ENCODE data around the gene NIFK. TPM values are rescaled to one million over a fixed set of nuclear protein-coding genes. Genes with fewer than 3 reads are reported as not detected.

NIFK gene
- 59.5 to 75.2 TPM (median 67.8 TPM) in 5 replicates for total RNA-seq (2022; extraction: Qiagen RNA extraction)

GRCh38 chr2:121736462-121737336, at the start of gene NIFK:
Gene NIFK, minus strand, starts transcription at chr2:121736875. Its CDS starts 25 bp downstream, at chr2:121736850.

GRCh38 chr2:121755237-121756111, 18.8 kb upstream of the NIFK start, which contains the start of gene TSN:
Gene TSN, plus strand, starts transcription at chr2:121755651. Its CDS starts 129 bp downstream, at chr2:121755780.

Other genes starting within 250 kb of the NIFK start
- not detected in 5 replicates for gene RNU4ATAC, start 206.0 kb downstream of the NIFK start, total RNA-seq (2022; extraction: Qiagen RNA extraction)
- 15.2 to 19.3 TPM (median 17.8 TPM) in 5 replicates for gene CLASP1, start 87.4 kb downstream of the NIFK start, total RNA-seq (2022; extraction: Qiagen RNA extraction)
- 57.1 to 66.5 TPM (median 63.1 TPM) in 5 replicates for gene TSN, start 18.8 kb upstream of the NIFK start, total RNA-seq (2022; extraction: Qiagen RNA extraction)